Osteoblast (primary cell): ENCODE measurements around the gene PHLPP1. TPM values are rescaled to one million over a fixed set of nuclear protein-coding genes. Genes with fewer than 3 reads are reported as not detected.

ENCODE experiments used
- DNase-seq: peaks from one replicate; pipeline ENCODE4 v3.0.0; 2011; ENCODE audit warnings: low spot score, mixed read lengths; ENCODE audit not compliant: insufficient read length; ENCODE audit errors: missing footprints
- H2AFZ ChIP-seq: 2 replicates; pipeline ENCODE4 v1.6.0; 2011; ENCODE audit warnings: mild to moderate bottlenecking, low read length
- H3K27ac ChIP-seq: 2 replicates; pipeline ENCODE4 v1.5.1; 2011; ENCODE audit warnings: mild to moderate bottlenecking, low read depth, low read length, moderate library complexity
- H3K27me3 ChIP-seq: 2 replicates; pipeline ENCODE4 v1.6.0; 2012; ENCODE audit warnings: mild to moderate bottlenecking, control low read depth, inconsistent platforms, low read length, moderate library complexity; ENCODE audit not compliant: insufficient read depth
- H3K36me3 ChIP-seq: 2 replicates; pipeline ENCODE4 v1.5.1; 2011; ENCODE audit warnings: mild to moderate bottlenecking, low read length, control low read depth, moderate library complexity; ENCODE audit not compliant: insufficient read depth
- H3K4me1 ChIP-seq: 2 replicates; pipeline ENCODE4 v1.5.1; 2011; ENCODE audit warnings: mild to moderate bottlenecking, low read length, control low read depth, moderate library complexity; ENCODE audit not compliant: insufficient read depth
- H3K4me2 ChIP-seq: 2 replicates; pipeline ENCODE4 v1.6.0; 2011; ENCODE audit warnings: mild to moderate bottlenecking, low read length; ENCODE audit not compliant: insufficient read depth
- H3K4me3 ChIP-seq: fragments of 200-600 bp; sonication (generic); 3 replicates; pipeline ENCODE4 v1.5.1; 2012; ENCODE audit warnings: mild to moderate bottlenecking, low read length, inconsistent platforms; ENCODE audit not compliant: insufficient read depth
- H3K79me2 ChIP-seq: 2 replicates; pipeline ENCODE4 v1.6.0; 2012; ENCODE audit warnings: mild to moderate bottlenecking, low read length, control low read depth, inconsistent platforms; ENCODE audit not compliant: insufficient read depth
- H3K9me3 ChIP-seq: 2 replicates; pipeline ENCODE4 v1.5.1; 2011; ENCODE audit warnings: low read depth, low read length, control low read depth
- H4K20me1 ChIP-seq: 2 replicates; pipeline ENCODE4 v1.6.0; 2012; ENCODE audit warnings: mild to moderate bottlenecking, low read length, control low read depth; ENCODE audit not compliant: insufficient read depth
- CTCF ChIP-seq: IDR thresholded peaks from 2 replicates; pipeline ENCODE4 v1.5.1; 2011; ENCODE audit warnings: mild to moderate bottlenecking, low read depth, low read length, moderate library complexity; ENCODE audit errors: extremely low read depth
- total RNA-seq: library from RNA; depleted of rRNA; stranded (reverse); fragments of >200 nt; gene quantifications from 2 replicates; pipeline ENCODE4 v1.2.3, GENCODE V29; 2012

Gene PHLPP1
- total RNA-seq, 1 donor = 6.9 TPM

GRCh38 chr18:62729487-62730386 is 14.4 kb downstream of the PHLPP1 start:
- Histone ChIP-seq H3K79me2 (peaks cover 3% of the 10 kb centered on the region), H3K27ac (no peak overlapping the region), H3K27me3 (no peaks in the 10 kb centered on the region), H4K20me1 (no peaks in the 10 kb centered on the region), H3K36me3 (no peaks in the 10 kb centered on the region), H2AFZ (no peak overlapping the region), H3K9me3 (peaks cover 4% of the 10 kb centered on the region), H3K4me1 (no peaks in the 10 kb centered on the region), H3K4me3 (no peak overlapping the region), H3K4me2 (no peak overlapping the region)
- TF ChIP-seq CTCF = no peak
- DNase-seq = no peak

GRCh38 chr18:62730941-62731340 is 15.6 kb downstream of the PHLPP1 start:
- TF ChIP-seq CTCF = no peak
- Histone ChIP-seq H2AFZ (no peak overlapping the region), H3K79me2 (peaks cover 3% of the 10 kb centered on the region), H4K20me1 (no peaks in the 10 kb centered on the region), H3K4me1 (no peaks in the 10 kb centered on the region), H3K27ac (no peak overlapping the region), H3K36me3 (no peaks in the 10 kb centered on the region), H3K9me3 (peaks cover 4% of the 10 kb centered on the region), H3K4me2 (no peak overlapping the region), H3K27me3 (no peaks in the 10 kb centered on the region), H3K4me3 (no peak overlapping the region)
- DNase-seq = no peak

- H3K79me2 ChIP-seq = peaks cover 5% of the 10 kb centered on the region
- DNase-seq = no peak
These were observed 17.3 kb downstream of the PHLPP1 start for GRCh38 chr18:62732617-62733016.

More at GRCh38 chr18:62732617-62733016, 17.3 kb downstream of the PHLPP1 start:
- H3K4me2 ChIP-seq = no peak overlapping the region
- H3K36me3 ChIP-seq = no peaks in the 10 kb centered on the region
- H2AFZ ChIP-seq = no peak overlapping the region
- H4K20me1 ChIP-seq = no peaks in the 10 kb centered on the region
- no peaks in the 10 kb centered on the region for H3K4me1 ChIP-seq
- no peak overlapping the region for H3K4me3 ChIP-seq
- peaks cover 4% of the 10 kb centered on the region for H3K9me3 ChIP-seq
- no peaks in the 10 kb centered on the region for H3K27me3 ChIP-seq
- H3K27ac ChIP-seq = no peak overlapping the region
- TF ChIP-seq CTCF = no peak
